HG03060 (cell line): ENCODE results near the gene FBXW8.

Source experiments
- ATAC-seq: cut with Tn5 transposase; IDR thresholded peaks from one replicate; pipeline ENCODE4 v1.9.1; 2021; ENCODE audit warnings: low read depth, moderate number of reproducible peaks; ENCODE audit not compliant: unreplicated experiment

Gene FBXW8

DNA sequence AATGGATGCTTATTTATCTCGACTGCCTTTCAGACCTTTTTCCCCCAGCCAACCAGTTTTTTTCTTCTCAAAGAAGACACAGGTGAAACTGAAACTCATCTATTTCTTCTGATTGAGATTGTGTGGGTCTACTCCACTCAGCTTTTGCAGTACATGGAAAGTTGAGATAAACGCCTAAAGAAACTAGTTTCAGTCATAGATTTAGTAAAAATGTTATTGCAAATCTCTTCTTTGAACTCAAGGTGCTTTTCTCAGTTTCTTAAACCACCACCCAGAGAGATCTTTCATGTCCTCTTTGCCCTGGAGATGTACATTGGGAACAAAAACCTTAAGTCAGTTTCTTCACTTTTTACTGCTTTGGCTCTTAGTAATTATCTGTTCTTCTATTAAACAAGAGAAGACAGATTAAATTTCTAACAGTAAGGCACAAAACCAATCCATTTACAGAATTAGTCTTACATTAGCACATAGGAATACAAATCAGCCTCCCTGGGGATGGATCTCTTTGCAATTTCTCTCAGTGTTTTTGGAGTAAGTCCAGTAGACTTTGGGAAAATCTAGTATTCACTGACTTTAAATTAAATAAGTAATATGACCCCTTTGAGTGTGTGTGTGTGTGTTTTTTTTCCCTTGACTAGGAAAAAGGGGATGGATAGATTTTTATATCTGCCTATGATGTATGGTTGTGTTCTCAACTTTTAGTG is 11.6 kb downstream of the FBXW8 start:
- peak; percentile 32 for ATAC-seq

DNA sequence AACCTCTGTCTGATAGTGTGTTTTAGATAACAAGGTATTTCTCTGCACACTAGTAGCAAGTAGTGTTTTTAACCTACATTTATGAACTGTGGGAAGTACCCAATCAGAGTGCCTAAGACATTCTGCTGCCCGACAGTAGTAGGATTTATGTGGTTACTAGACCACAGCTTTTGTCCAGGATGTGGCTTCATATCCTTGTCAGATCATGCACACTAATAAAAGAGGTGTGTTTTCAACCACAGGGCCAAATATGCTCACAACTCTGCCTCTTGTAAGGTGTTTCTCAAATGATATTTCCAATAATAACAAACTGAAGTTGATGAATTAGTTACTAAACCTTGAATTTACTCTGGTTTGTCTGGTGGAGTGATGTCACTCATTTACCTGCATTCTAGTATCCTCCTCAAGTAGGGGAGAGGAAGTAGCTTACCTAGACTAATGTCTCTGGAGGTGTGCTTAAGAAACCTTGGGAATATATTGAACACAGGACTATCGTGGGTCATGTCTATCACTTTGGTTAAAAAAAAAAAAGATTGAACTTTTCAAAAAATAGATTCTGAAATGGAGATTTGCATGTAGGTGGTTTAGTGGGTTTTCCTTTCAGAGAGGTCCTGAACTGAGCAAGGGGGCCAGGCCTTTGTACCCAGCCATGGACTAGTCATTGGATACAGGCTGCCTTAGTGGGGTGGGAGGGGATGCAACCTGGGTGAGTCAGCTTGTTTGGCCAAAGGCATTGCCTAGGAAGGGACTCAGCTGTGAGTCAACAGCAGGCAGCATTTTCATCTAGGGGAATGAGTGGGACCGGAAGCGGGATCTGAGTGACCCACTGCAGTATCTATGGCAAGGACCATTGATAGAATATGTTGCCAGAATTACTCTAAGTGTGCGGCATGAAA is 14.1 kb downstream of the FBXW8 start:
- peak; percentile 63 for ATAC-seq

DNA sequence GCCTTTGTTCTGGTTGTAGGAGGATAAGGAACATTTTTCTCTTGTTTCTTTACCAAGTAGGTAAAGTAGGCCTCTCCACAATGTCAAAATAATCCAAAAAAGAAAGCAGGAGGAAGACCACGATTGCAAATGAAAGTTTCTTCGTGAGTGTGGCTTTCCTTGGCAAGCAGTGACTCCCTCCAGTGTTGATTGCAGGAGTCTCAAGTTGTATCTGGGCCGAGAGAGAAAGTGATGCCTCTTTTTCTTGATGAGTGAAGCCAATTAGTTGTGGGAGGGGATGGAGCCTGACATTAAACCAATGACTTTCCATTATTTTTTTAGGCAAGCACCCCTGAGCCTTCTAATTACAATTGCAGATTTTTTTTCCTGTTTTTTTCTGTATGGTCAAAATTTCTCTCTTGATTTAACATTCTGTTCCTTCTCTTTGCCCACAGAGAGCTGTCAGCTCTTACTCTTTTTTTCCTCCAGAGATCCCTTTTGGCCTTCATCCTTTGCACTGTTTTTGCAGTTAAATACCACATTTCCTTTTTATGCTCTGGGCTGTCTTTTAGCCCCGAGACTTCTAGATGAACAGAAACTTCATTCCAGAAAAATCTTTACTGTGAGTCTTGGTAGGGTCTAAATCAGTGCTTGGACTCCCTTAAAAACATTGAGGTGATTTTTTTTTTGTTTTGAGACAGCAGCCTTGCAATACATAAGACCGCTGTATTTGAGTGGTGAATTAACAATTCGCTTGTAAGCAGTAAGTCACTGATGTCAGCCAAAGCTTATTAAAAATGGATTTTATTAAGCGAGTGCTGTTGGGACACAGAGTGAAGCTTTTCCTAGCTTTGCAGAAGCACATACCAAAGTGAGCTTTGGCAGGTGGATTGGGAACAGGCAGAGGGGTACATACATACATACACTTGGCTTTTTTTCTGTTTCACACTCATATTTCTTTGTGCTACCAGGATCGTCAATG is 15.8 kb downstream of the FBXW8 start:
- ATAC-seq, result no peak

DNA sequence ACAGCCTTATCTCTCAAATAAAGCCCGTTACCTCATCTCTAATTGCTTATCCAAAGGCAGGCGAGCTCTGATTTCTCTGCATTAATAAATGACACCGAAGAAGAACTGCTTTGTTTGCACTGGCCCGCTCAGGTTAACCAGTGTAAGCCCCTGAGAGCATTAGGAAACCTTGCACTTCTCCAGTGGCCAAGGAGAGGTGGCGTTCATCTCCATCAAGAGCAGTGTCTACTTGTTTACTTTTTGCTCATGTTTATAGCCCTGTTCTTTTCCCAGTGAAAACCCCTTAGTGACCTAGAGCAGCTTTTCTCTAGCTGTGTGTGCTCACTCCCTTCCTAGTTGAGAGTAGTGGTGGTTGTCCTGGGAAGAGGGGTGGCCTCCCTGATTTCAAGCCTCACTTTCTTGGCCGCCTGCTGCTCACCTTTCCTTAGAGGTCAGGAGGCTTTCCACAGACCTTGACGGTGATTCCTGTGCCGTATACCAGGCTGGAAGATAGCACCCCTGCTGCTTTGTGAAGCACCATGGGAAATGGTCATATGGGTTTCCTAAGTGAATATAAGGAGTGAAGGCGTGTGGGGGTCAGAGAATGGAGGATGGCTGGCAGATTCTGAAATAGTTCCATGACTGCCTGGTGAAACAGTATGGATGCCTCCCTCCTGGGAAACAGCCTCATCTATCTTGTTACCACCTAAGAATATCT is 16.6 kb downstream of the FBXW8 start:
- ATAC-seq, result no peak

DNA sequence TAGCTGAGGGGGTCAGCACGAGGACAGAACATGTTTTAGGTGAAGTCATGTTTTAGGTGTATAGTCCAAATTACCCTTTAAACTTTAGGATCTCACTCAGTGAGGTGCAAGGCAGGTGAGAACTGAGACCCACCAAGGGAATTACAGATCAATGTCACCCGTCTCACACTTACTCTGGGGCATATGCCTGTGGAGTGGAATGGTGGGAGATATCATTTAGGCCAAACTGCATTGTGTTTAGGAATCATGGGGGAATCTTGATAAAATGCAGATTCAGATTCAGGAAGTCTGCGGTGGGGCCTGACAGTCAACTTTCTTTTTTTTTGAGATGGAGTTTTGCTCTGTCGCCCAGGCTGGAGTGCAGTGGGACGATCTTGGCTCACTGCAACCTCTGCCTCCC is 17.8 kb downstream of the FBXW8 start:
- no peak for ATAC-seq

DNA sequence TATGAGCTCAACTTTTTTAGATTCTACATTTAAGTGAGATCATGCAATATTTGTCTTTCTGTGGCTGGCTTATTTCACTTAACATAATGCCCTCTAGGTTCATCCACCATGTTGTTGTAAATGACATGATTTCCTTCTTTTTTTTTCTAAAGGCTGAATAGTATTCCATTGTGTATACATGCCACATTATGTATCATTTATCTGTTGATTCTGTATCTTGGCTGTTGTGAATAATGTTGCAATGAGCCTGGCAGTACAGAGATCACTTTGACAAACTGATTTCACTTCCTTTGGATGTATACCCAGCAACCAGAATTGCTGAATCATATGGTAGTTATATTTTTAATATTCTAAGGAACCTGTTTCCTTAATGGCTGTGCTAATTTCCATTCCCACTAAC is 19.1 kb downstream of the FBXW8 start:
- no peak for ATAC-seq

DNA sequence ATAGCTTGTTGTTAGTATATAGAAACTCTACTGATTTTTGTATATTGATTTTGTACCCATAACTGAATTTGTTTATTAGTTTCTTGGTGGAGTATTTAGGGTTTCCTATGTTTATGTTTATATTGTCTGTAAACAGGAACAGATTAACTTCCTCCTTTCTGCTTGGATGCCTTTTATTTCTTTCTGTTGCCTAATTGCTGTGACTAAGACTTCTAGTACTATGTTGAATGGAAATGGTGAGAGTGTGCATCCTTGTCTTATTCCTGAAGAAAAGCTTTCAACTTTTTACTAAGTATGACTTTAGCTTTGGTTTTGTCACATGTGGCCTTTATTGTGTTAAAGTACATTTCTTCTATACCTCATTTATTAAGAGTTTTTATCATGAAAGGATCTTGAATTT is 20.9 kb downstream of the FBXW8 start:
- no peak for ATAC-seq

DNA sequence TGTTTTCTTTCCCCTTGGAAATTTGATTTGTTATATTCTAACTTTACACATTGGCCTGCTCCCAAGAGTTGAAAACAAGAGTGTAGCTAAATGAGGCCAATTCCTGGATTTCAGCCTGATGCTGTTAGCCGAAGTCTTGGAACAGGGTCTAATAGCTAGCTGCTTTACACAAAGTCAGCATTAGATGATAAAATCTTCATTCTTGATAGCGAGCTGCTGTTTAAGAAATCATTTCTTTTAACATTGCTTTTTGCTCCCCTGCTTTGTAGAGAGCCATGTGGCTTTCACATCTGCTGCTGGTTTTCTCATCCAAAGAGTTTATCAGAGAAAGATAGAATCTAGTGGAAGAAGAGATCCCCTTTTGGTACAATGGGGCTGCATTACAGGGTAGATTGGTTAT is 22.3 kb downstream of the FBXW8 start:
- no peak for ATAC-seq

DNA sequence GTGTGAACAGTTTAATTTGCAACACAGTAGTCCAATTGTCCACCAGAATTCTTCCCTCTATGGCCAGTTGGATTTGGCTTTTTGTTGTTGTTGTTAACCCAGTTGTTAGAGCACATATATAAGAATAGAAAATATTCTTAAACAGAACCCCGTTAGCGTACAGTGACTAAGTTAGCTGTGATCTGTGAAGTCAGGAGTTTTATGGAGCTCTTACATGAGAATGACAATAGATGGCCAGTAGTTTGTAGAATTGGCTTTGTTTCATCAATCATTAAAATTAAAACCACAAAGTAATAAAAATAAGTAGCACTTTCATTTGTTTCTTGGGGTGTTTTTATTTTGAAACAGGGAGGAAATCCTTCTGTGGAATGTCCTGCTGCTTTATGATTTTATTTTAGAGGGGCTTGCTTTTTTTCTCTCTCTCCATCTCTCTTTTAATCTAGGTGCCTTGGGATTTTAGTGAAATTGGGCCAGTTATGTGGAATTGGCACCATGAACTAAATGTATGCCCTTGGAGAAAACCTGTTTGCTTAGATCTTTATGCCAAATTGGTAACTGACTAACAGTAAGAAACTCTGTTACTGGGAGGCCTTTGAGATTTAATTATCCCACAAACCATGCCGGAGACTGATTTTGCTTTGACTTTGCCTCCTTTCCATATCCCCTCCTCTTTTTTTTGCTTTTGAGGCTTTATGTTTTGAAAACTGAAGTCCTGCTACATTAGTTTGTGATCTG is 22.9 kb downstream of the FBXW8 start:
- no peak for ATAC-seq

DNA sequence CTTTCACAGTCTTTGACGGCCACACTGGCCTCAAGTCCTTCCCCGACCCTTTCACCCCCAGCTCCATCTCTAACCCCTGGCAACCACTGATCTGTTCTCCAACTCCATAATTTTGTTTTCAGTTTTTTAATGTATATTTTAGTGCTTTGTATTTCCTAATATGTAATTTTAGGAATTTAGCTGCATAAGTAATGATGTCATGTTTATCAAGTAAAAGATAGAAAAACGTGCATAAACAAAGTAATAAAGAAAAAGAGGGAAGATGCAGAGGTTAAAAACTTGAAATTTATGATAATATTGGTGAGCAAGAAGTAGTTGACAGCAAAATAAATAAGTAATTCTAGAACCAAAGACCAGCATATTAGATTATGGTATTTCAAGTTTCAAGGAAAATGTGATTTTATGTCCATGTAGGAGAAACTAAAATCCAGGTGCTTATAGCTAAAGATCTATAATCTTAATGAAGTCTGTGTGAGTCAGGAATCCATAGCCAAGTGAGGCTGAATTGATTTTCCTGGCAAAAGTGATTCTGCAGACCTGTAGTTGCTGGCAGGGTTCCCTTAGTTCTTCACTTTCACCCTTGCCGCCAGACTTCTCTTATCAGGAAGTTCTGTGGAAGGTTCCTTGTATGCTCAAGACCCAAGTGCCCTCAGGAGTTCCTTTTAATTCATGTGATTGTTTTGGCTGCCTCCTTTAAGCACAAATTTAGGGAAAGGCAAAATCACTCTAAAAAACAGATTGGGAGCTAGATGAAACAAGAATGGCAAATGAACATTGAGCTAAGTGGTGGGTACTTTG is 24.4 kb downstream of the FBXW8 start:
- no peak for ATAC-seq

DNA sequence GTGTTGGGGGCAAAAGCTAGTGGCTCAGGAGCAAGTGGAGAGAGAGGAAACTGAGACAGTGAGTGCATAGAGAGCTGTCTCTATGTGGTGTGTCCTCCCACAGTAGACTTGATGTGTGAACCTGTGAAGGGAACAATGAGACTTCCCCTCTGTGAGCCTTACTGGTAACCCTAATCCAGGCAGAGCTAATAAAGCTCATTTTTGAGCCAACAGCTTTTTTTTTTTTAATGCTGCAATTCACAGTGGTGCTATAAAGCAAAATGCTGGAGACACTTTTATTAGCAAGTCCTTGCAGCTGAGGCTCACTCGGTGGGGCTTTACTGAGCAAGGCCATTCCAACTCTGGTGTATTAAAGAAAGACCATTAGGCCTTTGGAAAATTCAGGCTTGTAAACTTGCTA is 26.9 kb downstream of the FBXW8 start:
- no peak for ATAC-seq

DNA sequence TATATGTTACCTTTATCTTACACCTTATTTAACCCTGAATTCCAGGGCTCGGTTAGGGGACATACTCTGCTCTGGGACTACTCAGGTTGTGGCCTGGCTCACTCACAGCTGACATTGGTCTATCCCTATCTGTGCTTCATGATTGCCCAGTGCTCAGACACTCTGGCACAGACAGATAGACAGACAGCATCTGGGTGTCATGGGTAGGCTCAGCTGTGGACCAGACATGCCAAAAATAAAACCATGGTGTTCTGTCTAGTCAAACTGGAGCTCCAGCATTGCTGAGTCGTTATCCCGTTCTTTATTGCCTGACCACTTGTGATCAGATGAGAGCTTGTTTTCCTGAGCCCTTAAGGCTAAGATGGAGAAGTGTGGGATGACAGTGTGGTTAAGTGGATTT is 29.0 kb downstream of the FBXW8 start:
- no peak for ATAC-seq

DNA sequence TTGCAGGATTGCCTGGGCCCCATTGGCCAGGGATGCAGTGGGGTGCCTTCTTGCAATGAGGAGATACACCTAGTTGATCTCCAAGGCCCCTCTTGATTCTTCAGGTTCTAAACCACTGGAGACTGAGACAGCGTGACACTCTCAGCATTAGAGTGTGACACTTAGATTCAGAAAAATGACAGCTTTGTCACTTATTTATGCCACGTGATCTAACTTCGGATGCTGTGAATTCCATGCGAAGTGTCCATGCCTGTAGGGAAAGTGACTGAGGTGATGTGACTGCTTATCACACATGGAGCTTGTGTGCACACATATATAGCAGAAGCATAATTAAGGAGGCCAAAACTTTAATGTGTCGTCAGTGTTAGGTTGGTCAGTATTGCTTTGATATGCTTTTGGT is 30.4 kb downstream of the FBXW8 start:
- ATAC-seq, result no peak

DNA sequence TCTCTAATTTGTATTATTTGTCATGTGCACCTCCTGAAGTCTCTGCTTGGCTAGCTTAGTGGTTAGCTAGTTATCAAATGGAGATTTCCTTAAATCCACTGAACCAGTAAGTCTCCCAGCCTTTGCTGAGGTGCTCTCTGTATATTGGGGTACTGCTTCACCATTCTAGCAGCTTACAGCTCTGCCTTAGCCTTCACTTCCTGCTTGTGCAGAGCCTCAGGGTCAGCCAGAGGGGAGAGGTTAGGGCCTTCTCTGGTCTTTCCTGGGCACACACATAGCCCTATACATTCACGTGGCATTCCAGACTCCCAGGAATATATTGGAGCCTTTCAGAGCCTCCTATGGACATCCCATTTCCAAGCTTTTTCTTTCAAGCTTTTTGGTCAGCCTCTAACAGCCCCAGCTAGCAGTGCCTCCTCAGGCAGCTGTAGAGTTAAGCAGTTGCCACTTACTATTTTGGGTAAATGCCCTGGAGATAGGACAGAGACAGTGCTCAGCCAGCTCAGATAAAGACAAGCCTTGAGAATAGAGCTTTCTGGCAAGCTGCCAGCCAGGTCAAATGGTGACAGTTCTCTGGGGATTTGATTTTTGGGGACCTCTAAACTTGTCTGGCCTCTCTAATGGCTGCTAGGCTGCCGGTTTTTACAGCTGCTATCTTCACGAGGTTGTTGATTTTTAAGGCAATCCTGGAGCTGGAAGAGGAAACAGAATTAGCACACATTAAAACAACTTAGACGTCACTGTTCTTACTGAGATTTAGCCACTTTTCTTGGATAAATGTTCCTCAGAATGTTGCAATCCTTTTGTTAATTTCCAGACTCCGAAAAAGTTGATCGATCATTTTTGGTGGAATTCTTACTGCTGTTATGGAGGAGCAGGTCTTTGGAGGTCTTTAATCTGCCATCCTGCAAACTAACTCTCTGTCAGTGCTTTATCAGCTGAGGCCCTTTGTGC is 32.9 kb downstream of the FBXW8 start:
- ATAC-seq, result no peak

DNA sequence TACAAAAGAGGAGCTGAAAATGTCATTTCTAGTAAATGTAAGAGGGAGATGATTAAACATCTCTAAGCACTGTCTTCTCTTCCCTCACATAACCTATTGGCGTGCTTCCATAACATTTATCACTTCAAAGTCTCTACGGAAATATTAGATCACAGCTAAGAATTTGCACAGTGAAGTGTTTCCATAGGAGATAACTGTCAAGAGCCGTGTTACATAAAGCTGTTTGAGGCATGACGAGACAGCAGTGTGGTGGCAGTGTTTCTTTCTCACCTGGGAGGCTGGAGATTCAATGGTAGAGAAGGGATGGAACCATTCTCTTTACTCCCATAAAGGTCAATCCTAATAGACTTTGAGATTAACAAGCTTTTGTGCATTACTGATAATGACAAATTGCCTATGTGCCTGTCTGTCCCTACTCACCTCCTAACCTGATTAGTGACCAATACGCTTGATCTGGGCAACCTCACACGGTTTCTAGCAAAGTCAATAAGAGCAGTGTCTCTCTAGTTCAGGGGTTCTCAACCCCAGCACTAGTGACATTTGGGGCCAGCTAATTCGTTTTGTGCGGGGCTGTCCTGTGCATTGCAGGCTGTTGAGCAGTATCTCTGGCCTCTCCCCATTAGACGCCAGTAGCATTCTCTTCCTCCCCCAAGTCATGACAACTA is 35.3 kb downstream of the FBXW8 start:
- ATAC-seq, result no peak

DNA sequence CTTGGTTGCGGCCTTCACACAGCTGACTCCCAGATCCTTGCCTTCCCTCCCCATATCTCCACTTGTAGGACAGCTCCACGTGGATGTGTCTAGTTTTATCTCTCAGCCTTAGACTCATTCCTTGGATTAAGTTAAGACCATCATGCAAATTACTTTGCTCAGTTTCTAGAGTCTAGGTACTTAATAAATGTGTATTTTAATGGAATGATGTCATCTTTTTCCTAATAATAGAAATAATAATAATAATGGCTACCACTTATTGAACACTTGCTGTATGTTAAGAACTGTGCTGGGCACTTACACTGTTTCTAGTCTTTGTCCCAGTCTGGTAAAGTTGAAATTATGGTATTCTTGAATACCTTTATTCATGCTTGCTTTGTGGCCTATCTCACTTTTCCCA is 37.5 kb downstream of the FBXW8 start:
- ATAC-seq, result no peak

DNA sequence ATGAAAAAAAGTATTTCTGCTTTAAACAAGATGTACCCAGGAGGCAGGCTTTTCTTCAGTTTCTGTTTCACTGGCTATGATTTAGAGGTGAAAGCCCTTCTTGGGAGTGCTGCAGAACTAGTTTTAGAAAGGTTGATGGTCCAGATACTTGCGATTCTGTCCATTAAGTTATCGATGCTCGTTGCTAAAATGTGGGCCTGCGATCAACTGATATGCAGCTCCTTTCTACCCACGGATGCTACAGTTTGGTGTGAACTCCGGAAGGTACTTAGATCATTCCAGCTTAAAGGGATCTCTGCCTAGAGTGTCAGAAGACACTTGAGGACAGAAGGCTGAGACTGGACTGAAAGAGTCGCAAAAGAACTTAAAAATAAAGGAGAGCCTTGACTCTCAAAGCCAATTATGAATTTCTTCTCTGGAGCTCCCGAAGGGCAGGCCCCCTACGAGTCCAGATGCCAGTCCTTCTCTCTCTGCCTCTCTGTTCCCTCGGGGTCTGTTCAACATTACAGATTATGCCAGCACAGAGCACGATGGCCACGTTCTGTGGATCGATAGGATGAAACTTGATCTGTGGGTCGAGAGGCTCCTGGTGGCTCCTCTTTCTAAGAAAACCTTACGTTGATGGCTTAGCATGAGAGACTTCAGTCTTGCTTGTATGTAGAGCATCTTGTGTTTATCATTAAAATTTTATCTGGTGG is 40.0 kb downstream of the FBXW8 start:
- no peak for ATAC-seq
